GM23338 (cell line): Measurements from ENCODE around the gene OR52E1. TPM values are rescaled to one million over a fixed set of nuclear protein-coding genes. Genes with fewer than 3 reads are reported as not detected.

Source experiments
- EZH2 ChIP-seq: fragments of 200-600 bp; sonication (generic); IDR thresholded peaks from one replicate; pipeline ENCODE4 v1.8.0; 2017; ENCODE audit warnings: antibody characterized with exemption, mild to moderate bottlenecking, low read depth; ENCODE audit not compliant: unreplicated experiment
- JUNB ChIP-seq: IDR thresholded peaks from one replicate; pipeline ENCODE4 v1.6.1; 2016; ENCODE audit warnings: antibody characterized with exemption; ENCODE audit not compliant: unreplicated experiment
- NANOG ChIP-seq: IDR thresholded peaks from 2 replicates; pipeline ENCODE4 v1.6.1; 2016; ENCODE audit warnings: antibody characterized with exemption, borderline replicate concordance
- STAT1 ChIP-seq: IDR thresholded peaks from one replicate; pipeline ENCODE4 v1.6.1; 2016; ENCODE audit warnings: antibody characterized with exemption; ENCODE audit not compliant: unreplicated experiment
- ZNF331 ChIP-seq: fragments of 250-450 bp; sonication (Bioruptor Pico); IDR thresholded peaks from 2 replicates; pipeline ENCODE4 v1.5.0; 2020; ENCODE audit warnings: low read depth, mild to moderate bottlenecking, moderate library complexity
- polyA plus RNA-seq: library from polyadenylated mRNA; unstranded; fragments of >200 nt; fragmentation: Nextera tagmentation; extraction: Ambion mirVana; gene quantifications from 2 replicates; pipeline ENCODE4 v1.2.1, GENCODE V29; 2016
- total RNA-seq: library from RNA; depleted of rRNA; stranded (reverse); fragments of >200 nt; shearing (Covaris generic); gene quantifications from 2 replicates; pipeline ENCODE4 v1.2.3, GENCODE V29; 2014
- TF ChIP-seq, protein P1 (sequence below): fragments of 250-450 bp; sonication (Bioruptor Pico); IDR thresholded peaks from 2 replicates; pipeline ENCODE4 v1.5.0; 2020; ENCODE audit warnings: mild to moderate bottlenecking, moderate library complexity
- TF ChIP-seq, protein P2 (sequence below): IDR thresholded peaks from one replicate; pipeline ENCODE4 v1.6.1; 2018; ENCODE audit warnings: antibody characterized with exemption; ENCODE audit not compliant: unreplicated experiment

OR52E1 gene
- total and polyA plus RNA-seq, 2 experiments from 2014 or later = not detected

DNA sequence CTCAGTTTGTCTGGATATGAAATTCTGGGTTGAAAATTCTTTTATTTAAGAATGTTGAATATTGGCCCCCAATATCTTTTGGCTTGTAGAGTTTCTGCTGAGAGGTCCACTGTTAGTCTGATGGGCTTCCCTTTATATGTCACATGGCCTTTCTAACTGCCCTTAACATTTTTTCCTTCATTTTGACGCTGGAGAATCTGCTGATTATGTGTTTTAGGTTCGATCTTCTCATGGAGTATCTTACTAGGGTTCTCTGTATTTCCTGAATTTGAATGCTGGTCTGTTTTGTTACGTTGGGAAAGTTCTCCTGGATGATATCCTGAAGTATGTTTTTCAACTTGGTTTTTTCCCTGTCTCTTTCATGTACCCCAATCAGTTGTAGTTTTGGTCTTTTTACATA is 46.0 kb downstream of the OR52E1 start (continued):
- TF ChIP-seq, protein P1, sequence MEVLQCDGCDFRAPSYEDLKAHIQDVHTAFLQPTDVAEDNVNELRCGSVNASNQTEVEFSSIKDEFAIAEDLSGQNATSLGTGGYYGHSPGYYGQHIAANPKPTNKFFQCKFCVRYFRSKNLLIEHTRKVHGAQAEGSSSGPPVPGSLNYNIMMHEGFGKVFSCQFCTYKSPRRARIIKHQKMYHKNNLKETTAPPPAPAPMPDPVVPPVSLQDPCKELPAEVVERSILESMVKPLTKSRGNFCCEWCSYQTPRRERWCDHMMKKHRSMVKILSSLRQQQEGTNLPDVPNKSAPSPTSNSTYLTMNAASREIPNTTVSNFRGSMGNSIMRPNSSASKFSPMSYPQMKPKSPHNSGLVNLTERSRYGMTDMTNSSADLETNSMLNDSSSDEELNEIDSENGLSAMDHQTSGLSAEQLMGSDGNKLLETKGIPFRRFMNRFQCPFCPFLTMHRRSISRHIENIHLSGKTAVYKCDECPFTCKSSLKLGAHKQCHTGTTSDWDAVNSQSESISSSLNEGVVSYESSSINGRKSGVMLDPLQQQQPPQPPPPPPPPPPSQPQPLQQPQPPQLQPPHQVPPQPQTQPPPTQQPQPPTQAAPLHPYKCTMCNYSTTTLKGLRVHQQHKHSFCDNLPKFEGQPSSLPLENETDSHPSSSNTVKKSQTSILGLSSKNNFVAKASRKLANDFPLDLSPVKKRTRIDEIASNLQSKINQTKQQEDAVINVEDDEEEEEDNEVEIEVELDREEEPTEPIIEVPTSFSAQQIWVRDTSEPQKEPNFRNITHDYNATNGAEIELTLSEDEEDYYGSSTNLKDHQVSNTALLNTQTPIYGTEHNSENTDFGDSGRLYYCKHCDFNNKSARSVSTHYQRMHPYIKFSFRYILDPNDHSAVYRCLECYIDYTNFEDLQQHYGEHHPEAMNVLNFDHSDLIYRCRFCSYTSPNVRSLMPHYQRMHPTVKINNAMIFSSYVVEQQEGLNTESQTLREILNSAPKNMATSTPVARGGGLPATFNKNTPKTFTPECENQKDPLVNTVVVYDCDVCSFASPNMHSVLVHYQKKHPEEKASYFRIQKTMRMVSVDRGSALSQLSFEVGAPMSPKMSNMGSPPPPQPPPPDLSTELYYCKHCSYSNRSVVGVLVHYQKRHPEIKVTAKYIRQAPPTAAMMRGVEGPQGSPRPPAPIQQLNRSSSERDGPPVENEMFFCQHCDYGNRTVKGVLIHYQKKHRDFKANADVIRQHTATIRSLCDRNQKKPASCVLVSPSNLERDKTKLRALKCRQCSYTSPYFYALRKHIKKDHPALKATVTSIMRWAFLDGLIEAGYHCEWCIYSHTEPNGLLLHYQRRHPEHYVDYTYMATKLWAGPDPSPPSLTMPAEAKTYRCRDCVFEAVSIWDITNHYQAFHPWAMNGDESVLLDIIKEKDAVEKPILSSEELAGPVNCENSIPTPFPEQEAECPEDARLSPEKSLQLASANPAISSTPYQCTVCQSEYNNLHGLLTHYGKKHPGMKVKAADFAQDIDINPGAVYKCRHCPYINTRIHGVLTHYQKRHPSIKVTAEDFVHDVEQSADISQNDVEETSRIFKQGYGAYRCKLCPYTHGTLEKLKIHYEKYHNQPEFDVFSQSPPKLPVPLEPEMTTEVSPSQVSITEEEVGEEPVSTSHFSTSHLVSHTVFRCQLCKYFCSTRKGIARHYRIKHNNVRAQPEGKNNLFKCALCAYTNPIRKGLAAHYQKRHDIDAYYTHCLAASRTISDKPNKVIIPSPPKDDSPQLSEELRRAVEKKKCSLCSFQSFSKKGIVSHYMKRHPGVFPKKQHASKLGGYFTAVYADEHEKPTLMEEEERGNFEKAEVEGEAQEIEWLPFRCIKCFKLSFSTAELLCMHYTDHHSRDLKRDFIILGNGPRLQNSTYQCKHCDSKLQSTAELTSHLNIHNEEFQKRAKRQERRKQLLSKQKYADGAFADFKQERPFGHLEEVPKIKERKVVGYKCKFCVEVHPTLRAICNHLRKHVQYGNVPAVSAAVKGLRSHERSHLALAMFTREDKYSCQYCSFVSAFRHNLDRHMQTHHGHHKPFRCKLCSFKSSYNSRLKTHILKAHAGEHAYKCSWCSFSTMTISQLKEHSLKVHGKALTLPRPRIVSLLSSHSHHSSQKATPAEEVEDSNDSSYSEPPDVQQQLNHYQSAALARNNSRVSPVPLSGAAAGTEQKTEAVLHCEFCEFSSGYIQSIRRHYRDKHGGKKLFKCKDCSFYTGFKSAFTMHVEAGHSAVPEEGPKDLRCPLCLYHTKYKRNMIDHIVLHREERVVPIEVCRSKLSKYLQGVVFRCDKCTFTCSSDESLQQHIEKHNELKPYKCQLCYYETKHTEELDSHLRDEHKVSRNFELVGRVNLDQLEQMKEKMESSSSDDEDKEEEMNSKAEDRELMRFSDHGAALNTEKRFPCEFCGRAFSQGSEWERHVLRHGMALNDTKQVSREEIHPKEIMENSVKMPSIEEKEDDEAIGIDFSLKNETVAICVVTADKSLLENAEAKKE (CRISPR knock-in tag) = no peak
- no peak for TF ChIP-seq NANOG
- TF ChIP-seq JUNB = no peak
- no peak for TF ChIP-seq ZNF331 (CRISPR knock-in tag)
- TF ChIP-seq STAT1 = no peak
- TF ChIP-seq, protein P2, sequence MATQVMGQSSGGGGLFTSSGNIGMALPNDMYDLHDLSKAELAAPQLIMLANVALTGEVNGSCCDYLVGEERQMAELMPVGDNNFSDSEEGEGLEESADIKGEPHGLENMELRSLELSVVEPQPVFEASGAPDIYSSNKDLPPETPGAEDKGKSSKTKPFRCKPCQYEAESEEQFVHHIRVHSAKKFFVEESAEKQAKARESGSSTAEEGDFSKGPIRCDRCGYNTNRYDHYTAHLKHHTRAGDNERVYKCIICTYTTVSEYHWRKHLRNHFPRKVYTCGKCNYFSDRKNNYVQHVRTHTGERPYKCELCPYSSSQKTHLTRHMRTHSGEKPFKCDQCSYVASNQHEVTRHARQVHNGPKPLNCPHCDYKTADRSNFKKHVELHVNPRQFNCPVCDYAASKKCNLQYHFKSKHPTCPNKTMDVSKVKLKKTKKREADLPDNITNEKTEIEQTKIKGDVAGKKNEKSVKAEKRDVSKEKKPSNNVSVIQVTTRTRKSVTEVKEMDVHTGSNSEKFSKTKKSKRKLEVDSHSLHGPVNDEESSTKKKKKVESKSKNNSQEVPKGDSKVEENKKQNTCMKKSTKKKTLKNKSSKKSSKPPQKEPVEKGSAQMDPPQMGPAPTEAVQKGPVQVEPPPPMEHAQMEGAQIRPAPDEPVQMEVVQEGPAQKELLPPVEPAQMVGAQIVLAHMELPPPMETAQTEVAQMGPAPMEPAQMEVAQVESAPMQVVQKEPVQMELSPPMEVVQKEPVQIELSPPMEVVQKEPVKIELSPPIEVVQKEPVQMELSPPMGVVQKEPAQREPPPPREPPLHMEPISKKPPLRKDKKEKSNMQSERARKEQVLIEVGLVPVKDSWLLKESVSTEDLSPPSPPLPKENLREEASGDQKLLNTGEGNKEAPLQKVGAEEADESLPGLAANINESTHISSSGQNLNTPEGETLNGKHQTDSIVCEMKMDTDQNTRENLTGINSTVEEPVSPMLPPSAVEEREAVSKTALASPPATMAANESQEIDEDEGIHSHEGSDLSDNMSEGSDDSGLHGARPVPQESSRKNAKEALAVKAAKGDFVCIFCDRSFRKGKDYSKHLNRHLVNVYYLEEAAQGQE = no peak
- no peak for TF ChIP-seq EZH2
